ENCODE results near the gene B3GALT6.

The B3GALT6 gene

DNA sequence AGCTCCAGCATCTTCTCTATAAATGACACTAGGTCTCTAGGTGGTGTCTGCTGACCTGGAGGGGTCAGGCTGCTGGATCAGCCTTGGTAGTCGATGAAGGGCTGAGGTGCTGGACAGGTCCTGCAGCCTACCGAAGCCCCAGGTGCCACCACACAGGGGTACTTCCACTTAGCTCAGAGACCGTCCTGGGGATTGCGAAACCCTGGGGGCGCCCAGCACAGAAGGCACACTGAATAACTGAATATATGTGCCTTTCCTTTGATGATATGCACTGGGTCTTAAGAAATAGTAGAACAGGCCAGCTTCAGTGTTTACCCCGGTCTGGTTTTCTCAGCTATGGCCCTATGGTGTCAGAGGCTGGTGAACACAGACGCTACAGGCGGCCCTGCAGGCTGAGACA, 30.7 kb downstream of the B3GALT6 start:
- TF ChIP-seq CTCF (IDR thresholded peaks at IDR 0.05; ENCODE audit: borderline replicate concordance, control extremely low read depth, extremely low read depth, insufficient read depth, missing control alignments) = no peak
- DNase-seq (ENCODE audit: low spot score) = no peak
- in situ Hi-C loops (cut with MboI; ENCODE audit: low sequenced_read_pairs, unreplicated experiment) = loop anchor here (25.0 kb wide), 1 partner anchor 375 kb away; no protein-coding TSS in a partner anchor

DNA sequence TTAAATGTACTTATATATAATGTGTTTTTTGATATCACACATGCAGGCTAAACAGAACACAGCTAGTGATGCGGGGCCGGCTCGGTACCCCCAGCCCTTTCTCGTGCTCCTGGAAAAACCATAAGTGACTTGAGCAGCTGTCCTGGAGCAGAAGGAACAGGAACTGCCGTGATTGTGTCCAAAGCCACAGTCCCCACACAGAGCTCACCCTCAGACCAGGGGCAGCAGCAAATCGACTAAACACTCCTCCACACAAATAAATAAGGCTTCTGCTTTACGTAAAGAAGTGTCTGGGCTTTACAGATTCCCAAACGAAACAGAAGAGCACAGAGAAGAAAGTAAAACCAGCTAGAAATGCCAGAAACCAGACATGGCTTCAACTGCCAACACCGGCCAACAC, 32.0 kb downstream of the B3GALT6 start:
- in situ Hi-C loops (cut with MboI; ENCODE audit: low sequenced_read_pairs, unreplicated experiment) = loop anchor here (25.0 kb wide), 1 partner anchor 377 kb away; no protein-coding TSS in a partner anchor
- TF ChIP-seq CTCF (IDR thresholded peaks at IDR 0.05; ENCODE audit: borderline replicate concordance, control extremely low read depth, extremely low read depth, insufficient read depth, missing control alignments) = no peak
- no peak for DNase-seq (ENCODE audit: low spot score)

DNA sequence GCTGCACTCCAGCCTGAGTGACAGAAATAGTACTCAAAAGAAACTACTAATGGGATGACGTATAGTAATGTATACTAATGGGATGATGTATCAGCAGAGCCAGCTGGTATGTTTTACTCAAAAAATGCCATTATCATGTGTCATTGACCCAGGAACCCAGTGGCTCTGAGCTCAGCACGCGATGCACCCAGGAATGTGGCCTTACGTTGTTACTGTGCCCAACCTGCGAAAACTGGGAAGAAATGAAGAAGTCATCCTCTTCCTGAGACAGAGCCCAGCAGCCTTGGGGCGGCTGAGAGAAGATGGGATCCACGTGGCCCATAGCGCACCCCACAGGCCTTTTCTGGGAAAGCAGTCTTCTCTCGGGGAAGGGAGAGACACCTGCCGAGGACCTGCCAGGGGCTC, 32.8 kb downstream of the B3GALT6 start:
- DNase-seq (ENCODE audit: low spot score) = no peak
- no peak for TF ChIP-seq CTCF (IDR thresholded peaks at IDR 0.05; ENCODE audit: borderline replicate concordance, control extremely low read depth, extremely low read depth, insufficient read depth, missing control alignments)
- in situ Hi-C loops (cut with MboI; ENCODE audit: low sequenced_read_pairs, unreplicated experiment) = loop anchor here (25.0 kb wide), 1 partner anchor 378 kb away; no protein-coding TSS in a partner anchor

GRCh38 chr1:1267488-1268283, 35.6 kb downstream of the B3GALT6 start:
- DNase-seq (ENCODE audit: low spot score) = no peak
- in situ Hi-C loops (cut with MboI; ENCODE audit: low sequenced_read_pairs, unreplicated experiment) = loop anchor here (25.0 kb wide), 1 partner anchor 380 kb away; no protein-coding TSS in a partner anchor
- TF ChIP-seq CTCF (IDR thresholded peaks at IDR 0.05; ENCODE audit: borderline replicate concordance, control extremely low read depth, extremely low read depth, insufficient read depth, missing control alignments) = no peak

- in situ Hi-C loops (cut with MboI; ENCODE audit: low sequenced_read_pairs, unreplicated experiment) = loop anchor here (25.0 kb wide), 1 partner anchor 381 kb away; no protein-coding TSS in a partner anchor
- TF ChIP-seq CTCF (IDR thresholded peaks at IDR 0.05; ENCODE audit: borderline replicate concordance, control extremely low read depth, extremely low read depth, insufficient read depth, missing control alignments) = no peak
- DNase-seq (ENCODE audit: low spot score) = no peak
Measured at GRCh38 chr1:1268284-1268682, 36.2 kb downstream of the B3GALT6 start.

GRCh38 chr1:1270813-1271212, 38.8 kb downstream of the B3GALT6 start:
- DNase-seq (ENCODE audit: low spot score) = no peak
- TF ChIP-seq CTCF (IDR thresholded peaks at IDR 0.05; ENCODE audit: borderline replicate concordance, control extremely low read depth, extremely low read depth, insufficient read depth, missing control alignments) = no peak
- in situ Hi-C loops (cut with MboI; ENCODE audit: low sequenced_read_pairs, unreplicated experiment) = loop anchor here (25.0 kb wide), 1 partner anchor 384 kb away; no protein-coding TSS in a partner anchor
